GM13976 (cell line): ENCODE measurements around the gene CACNA1H.

Experiments used
- DNase-seq: peaks from one replicate; pipeline ENCODE4 v3.0.0; 2012; ENCODE audit warnings: low spot score
- in situ Hi-C: fragments of 300-500 bp; cut with MboI; formaldehyde crosslinking; loops from one replicate; pipeline ENCODE4 v1.12.0; 2022; ENCODE audit warnings: low sequenced_read_pairs, mixed read lengths, inconsistent platforms; ENCODE audit not compliant: unreplicated experiment
- TF ChIP-seq, protein P1 (sequence below): IDR thresholded peaks from 2 replicates; pipeline ENCODE4 v1.5.1; 2012; ENCODE audit warnings: borderline replicate concordance, mild to moderate bottlenecking; ENCODE audit not compliant: insufficient read depth; ENCODE audit errors: extremely low read depth, missing control alignments, control extremely low read depth

Gene CACNA1H

DNA sequence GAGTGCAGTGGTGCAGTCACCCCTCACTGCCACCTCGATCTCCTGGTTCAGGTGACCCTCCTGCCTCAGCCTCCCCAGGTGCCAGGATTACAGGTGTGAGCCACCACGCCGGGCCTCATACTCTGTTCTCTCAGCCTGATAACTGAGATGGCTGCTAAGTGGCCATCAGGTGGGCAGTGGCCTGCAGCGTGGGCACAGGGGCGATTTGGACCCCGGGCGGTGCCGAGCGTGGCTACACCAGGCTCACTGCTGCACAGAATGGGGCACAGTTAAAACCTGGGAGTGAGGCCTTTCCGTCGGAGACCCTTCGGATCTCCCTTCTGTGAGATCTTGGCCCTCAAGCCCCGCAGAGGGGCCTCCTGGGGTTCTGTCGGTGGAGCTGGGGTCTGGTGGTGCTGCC lies 11.5 kb downstream of the CACNA1H start:
- in situ Hi-C loops = no loop called here
- DNase-seq = no peak
- TF ChIP-seq, protein P1, sequence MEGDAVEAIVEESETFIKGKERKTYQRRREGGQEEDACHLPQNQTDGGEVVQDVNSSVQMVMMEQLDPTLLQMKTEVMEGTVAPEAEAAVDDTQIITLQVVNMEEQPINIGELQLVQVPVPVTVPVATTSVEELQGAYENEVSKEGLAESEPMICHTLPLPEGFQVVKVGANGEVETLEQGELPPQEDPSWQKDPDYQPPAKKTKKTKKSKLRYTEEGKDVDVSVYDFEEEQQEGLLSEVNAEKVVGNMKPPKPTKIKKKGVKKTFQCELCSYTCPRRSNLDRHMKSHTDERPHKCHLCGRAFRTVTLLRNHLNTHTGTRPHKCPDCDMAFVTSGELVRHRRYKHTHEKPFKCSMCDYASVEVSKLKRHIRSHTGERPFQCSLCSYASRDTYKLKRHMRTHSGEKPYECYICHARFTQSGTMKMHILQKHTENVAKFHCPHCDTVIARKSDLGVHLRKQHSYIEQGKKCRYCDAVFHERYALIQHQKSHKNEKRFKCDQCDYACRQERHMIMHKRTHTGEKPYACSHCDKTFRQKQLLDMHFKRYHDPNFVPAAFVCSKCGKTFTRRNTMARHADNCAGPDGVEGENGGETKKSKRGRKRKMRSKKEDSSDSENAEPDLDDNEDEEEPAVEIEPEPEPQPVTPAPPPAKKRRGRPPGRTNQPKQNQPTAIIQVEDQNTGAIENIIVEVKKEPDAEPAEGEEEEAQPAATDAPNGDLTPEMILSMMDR = no peak

DNA sequence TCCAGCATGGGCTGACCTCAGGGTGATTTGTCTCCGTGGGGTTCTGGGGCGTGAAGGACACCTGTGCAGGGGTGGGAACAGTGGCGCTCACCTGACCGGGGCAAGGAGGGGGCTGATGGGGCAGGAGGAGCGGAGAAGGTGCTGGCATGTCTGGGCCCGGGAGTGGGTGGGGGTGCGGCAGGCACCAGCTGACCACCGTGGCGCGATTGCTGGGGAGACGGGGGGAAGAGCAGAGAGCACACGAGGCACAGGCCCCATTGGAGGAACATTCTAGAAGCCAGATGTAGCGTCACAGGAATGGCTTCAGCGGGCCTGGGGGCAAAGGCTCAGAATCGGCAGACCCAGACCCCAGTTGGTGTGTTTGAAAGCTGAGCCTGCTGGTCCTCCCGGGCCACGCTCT lies 12.1 kb downstream of the CACNA1H start:
- TF ChIP-seq, protein P1 = no peak
- in situ Hi-C loops = no loop called here
- no peak for DNase-seq

- in situ Hi-C loops = no loop called here
- no peak for DNase-seq
- TF ChIP-seq, protein P1 = no peak
These were observed 12.6 kb downstream of the CACNA1H start for GRCh38 chr16:1165511-1165910.

- TF ChIP-seq, protein P1 = no peak
- no peak for DNase-seq
- in situ Hi-C loops = no loop called here
These were observed 14.6 kb downstream of the CACNA1H start for GRCh38 chr16:1167276-1168107.

DNA sequence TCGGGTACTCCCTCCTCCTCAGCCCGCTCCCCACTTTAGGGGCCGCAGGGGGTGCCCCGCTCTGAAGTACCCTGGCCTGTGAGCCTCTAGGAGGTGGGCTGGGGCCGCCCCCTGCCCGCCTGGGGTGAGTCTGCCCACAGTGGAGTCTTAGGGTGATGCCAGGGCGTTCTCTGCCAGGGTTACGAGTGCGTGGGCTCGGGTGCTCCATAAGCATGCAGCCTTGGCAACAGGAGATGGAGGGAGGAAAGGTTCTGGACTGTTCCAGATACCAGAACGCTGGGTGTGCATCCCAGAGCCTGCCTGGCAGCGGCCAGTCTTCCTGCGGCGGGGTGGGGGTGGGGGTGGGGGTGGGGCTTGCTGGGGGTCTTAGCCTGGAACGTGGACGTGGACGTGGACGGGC lies 15.9 kb downstream of the CACNA1H start:
- TF ChIP-seq, protein P1 = no peak
- in situ Hi-C loops = no loop called here
- no peak for DNase-seq

DNA sequence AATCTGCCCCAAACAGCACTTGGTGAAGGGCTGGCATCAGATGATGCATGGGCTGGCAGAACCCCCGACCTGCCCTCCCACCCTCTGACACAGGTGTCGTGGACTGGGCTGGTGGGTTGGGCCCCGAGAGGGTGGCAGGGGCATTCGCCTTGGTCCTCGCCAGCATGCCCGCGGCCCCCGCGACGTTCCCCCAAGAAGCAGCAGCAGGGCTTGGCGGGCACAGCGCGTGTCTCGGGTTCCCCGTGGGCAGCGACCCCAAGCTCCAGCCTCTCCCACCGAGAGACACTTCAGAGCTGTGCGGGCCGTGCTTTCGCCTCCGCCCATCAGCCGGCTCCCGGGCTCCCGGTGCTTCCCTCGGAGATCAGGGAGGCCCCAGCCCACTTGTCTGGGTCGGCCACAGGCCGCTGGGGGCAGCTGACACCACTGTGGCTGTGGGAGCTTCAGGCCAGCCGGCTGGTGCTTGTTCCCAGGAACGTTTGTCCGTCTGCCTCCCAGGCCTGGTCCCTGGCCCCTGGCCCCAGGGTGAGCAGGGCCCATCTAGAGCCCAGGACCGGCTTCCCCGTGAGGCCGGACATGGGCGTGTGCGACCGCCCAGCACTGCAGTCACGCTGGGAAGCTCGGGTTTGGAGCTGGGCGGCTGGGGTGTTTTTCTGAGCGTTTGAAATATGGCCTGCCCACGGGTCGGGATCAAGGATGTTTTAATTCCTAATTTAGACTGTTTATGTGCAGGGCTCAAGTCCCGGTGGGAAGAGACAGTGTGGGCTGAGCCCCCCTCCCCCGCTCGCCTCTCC lies 16.6 kb downstream of the CACNA1H start:
- TF ChIP-seq, protein P1 = no peak
- no peak for DNase-seq
- in situ Hi-C loops = no loop called here
